ENCODE measurements around the gene MMP2. TPM values are rescaled to one million over a fixed set of nuclear protein-coding genes. Genes with fewer than 3 reads are reported as not detected.

The MMP2 gene
- total and polyA plus RNA-seq, 2 experiments from 2014 or later = 25.6 to 43.8 TPM

- Mint-ChIP-seq H3K27me3 (ENCODE audit: insufficient read depth, low read depth, poor library complexity) (peaks cover 4% of the 10 kb centered on the region), H3K9me3 (peaks cover 4% of the 10 kb centered on the region; the same call in 1 of the 3 replicates), H3K4me3 (no peak overlapping the region), H3K36me3 (ENCODE audit: low read depth) (no peaks in the 10 kb centered on the region), H3K27ac (no peak overlapping the region), H3K4me1 (no peaks in the 10 kb centered on the region)
- no peaks in the 10 kb centered on the region for H3K27me3 ChIP-seq (ENCODE audit: insufficient read depth)
- H3K4me2 ChIP-seq = no peak overlapping the region
- H3K27ac ChIP-seq (ENCODE audit: low read depth) = no peak overlapping the region
- no peaks in the 10 kb centered on the region for H3K36me3 ChIP-seq (ENCODE audit: insufficient read depth)
- no peaks in the 10 kb centered on the region for H4K20me1 ChIP-seq (replicated peaks; ENCODE audit: insufficient read depth)
- ATAC-seq (no peak), DNase-seq (ENCODE audit: low spot score) (no peak)
- no peaks in the 10 kb centered on the region for H3K9me2 ChIP-seq (ENCODE audit: insufficient read depth)
- no peak overlapping the region for H2AFZ ChIP-seq
- TF ChIP-seq ZNF462 (CRISPR knock-in tag; IDR thresholded peaks at IDR 0.05) = no peak
- TF ChIP-seq NANOG (IDR thresholded peaks at IDR 0.05; ENCODE audit: borderline replicate concordance) = no peak
- TF ChIP-seq EZH2phosphoT487 (IDR thresholded peaks at IDR 0.05; ENCODE audit: unreplicated experiment) = no peak
- TF ChIP-seq STAT1 (IDR thresholded peaks at IDR 0.05; ENCODE audit: unreplicated experiment) = no peak
- no peak for TF ChIP-seq POLR2AphosphoS5 (IDR thresholded peaks at IDR 0.05; ENCODE audit: low read depth)
- no peak for TF ChIP-seq CTCF (conservative IDR thresholded peaks at IDR 0.05; ENCODE audit: low read depth in 2 of 2)
- no peak for TF ChIP-seq ZNF331 (CRISPR knock-in tag; IDR thresholded peaks at IDR 0.05; ENCODE audit: low read depth)
- no peak for TF ChIP-seq JUNB (IDR thresholded peaks at IDR 0.05; ENCODE audit: unreplicated experiment)
- TF ChIP-seq CREB1 (CRISPR knock-in tag; IDR thresholded peaks at IDR 0.05; ENCODE audit: low read depth) = no peak
- TF ChIP-seq REST (IDR thresholded peaks at IDR 0.05; ENCODE audit: unreplicated experiment) = no peak
- H3K4me3 ChIP-seq = no peak overlapping the region
- H3K79me2 ChIP-seq (replicated peaks; ENCODE audit: insufficient read depth) = no peaks in the 10 kb centered on the region
- no peaks in the 10 kb centered on the region for H3F3A ChIP-seq (replicated peaks; ENCODE audit: low read depth)
- H3K4me1 ChIP-seq (ENCODE audit: insufficient read depth) = no peaks in the 10 kb centered on the region
Observed at GRCh38 chr16:55453909-55454308, 25.1 kb upstream of the MMP2 start.

Data from GM23338 (cell line).